HEK293T (cell line): Measurements from ENCODE around the gene MFSD8.

Experiments
- ARNT ChIP-seq: fragments of 450-650 bp; IDR thresholded peaks from 2 replicates; pipeline ENCODE4 v1.6.1; 2017; ENCODE audit warnings: mild to moderate bottlenecking
- ELF4 ChIP-seq: fragments of 450-650 bp; IDR thresholded peaks from 2 replicates; pipeline ENCODE4 v1.6.1; 2017; ENCODE audit warnings: antibody characterized with exemption
- FOXK2 ChIP-seq: fragments of 450-650 bp; IDR thresholded peaks from 2 replicates; pipeline ENCODE4 v1.6.1; 2016; ENCODE audit warnings: mild to moderate bottlenecking
- NFRKB ChIP-seq: fragments of 450-650 bp; IDR thresholded peaks from 2 replicates; pipeline ENCODE4 v1.6.1; 2016; ENCODE audit warnings: mild to moderate bottlenecking, moderate library complexity
- SUZ12 ChIP-seq: fragments of 450-650 bp; IDR thresholded peaks from 2 replicates; pipeline ENCODE4 v1.6.1; 2016; ENCODE audit warnings: mild to moderate bottlenecking

DNA sequence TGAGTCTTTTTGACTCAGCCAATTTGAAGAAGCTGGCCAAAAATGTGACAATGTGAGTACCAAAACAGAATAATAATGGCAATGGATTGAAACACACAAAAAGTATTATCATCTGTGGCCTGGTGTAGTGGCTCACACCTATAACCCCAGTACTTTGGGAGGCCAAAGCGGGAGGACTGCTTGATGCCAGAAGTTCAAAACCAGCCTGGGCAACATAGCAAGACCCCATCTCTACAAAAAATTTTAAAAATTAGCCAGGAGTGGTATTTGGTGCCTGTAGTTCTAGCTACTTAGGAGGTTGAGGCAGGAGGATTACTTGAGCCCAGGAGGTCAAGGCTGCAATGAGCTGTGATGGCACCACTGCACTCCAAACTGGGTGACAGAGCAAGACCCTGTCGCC is 42.7 kb downstream of the MFSD8 start:
- TF ChIP-seq SUZ12 (no peak), ELF4 (no peak), ARNT (no peak), NFRKB (no peak), FOXK2 (no peak)
